Measurements from ENCODE around the gene OLFM1.

OLFM1 gene

GRCh38 chr9:135076876-135077430 lies 10.5 kb upstream of the OLFM1 start:
- no peak for DNase-seq

- DNase-seq = no peak
These were observed 9.8 kb upstream of the OLFM1 start for GRCh38 chr9:135077497-135078200.

GRCh38 chr9:135078361-135078821 lies 9.1 kb upstream of the OLFM1 start:
- DNase-seq = no peak

GRCh38 chr9:135079018-135079417 lies 8.4 kb upstream of the OLFM1 start:
- no peak for DNase-seq

- no peak for DNase-seq
These were observed 7.8 kb upstream of the OLFM1 start for GRCh38 chr9:135079676-135080075.

GRCh38 chr9:135080286-135081263 lies 6.9 kb upstream of the OLFM1 start:
- DNase-seq = no peak

DNA sequence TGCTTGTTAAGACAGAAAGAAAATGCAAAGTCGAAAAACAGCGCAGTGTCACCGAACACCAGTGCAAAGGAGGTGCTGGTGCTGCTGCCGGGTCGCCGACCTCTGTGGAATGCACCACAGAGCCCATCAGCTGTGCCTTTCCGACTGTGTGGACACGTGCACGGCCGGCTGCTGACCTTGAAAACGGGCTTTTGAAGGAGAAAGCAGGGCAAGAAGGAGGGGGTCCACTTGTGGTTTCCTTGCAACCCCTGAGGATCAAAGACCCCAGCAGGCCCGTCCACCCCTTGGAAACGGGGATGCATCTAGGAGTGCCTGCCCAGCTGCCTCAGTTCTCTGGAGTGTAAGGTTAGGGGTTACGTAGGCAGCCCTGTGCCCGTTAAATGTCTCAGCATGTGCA lies 6.2 kb upstream of the OLFM1 start:
- DNase-seq = no peak

GRCh38 chr9:135081731-135082130 lies 5.7 kb upstream of the OLFM1 start:
- no peak for DNase-seq

DNA sequence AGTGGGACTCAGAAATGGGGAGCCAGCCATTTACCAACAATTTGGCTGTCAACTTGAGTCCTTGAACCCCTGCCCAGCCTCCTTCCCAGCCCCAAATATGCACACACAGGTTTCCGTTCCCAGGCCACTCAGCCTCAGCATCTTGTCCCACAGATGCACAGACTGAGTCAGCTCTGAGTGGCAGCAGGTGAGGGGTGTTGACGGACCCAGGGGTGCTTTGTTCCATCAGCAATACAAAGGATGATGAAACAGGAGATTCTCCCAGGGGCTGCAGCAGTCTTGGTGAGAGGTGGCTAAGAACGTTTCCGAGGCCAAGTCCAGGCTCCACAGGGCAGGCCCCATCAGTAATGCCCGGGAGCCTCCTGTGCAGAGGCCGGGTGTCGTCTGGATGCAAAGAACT lies 4.9 kb upstream of the OLFM1 start:
- no peak for DNase-seq

- no peak for DNase-seq
These were observed 4.1 kb upstream of the OLFM1 start for GRCh38 chr9:135083241-135083810.

DNA sequence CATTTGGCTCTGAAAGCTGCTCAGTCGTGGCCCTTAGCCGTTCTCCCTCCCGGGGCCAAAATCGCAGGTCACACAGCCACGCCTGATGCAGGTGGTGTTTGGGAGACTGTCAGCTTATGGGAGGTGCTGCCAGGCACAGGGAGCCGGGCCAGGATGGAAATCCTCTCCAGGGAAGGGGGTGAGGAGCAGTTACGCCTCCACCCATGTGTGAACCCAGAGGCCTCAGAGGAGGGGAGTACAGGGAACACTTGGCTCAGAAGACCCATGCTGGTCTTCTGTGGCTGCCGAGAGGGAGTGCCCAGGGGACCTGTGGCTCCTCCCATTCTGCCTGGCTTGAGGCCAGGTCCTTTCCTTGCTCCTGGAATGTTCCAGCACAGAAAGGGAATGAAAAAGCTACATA lies 3.6 kb upstream of the OLFM1 start:
- DNase-seq = no peak

- no peak for DNase-seq
These were observed 3.2 kb upstream of the OLFM1 start for GRCh38 chr9:135084262-135084661.

- DNase-seq = no peak
These were observed 2.3 kb upstream of the OLFM1 start for GRCh38 chr9:135084881-135085760.

DNA sequence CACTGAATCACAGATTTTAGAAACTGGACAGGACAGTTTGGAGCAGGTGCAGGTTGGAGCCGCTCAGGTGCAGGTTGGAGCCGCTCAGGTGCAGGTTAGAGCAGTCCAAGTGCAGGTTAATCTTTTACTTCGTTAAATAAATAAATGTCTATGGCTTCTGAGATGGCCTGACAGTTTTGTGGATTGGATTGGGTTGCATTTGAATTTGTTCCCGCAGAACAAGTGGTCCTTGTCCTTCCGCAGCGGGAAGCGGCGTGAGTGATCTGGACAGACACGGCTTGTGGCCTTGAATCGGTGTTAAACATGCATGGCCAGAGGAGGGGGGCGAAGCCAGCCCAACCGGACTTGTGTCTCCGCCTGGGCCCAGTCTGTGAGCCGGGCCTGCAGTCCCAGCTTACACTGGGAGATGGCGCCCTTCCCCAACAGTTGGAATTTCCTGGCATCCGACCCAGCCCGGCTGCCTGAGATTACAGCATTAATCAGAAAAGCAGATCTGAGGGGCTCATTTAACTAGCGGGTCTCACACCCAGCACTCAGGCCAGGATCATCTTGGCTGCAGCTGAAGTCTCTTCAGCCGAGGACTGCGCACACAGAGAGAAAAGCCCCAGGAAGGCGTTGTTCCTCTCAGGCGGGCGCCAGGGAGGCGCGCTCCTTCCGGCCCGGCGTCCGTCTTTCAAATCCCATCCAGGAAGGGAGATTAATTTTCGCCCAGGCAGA lies 1.5 kb upstream of the OLFM1 start:
- DNase-seq = no peak

- no peak for DNase-seq
These were observed 625 bp upstream of the OLFM1 start for GRCh38 chr9:135086597-135087488.

DNA sequence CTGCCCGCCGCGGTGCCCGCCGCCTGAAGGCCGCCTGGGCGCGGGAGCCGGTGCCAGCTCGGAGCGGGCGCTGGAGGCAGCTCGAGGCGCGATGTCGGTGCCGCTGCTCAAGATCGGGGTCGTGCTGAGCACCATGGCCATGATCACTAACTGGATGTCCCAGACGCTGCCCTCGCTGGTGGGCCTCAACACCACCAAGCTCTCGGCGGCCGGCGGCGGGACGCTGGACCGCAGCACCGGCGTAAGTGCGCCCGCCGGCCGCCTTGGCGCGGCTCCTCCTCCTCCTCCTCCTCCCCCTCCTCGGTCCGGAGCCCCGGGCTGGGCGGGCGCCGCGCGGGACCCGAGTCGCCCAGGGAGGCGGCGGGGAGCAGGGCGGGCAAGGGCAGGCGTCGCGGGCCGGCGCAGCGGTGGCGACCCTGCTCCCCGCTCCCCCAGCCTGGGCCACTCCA lies 455 bp downstream of the OLFM1 start:
- DNase-seq = no peak

DNA sequence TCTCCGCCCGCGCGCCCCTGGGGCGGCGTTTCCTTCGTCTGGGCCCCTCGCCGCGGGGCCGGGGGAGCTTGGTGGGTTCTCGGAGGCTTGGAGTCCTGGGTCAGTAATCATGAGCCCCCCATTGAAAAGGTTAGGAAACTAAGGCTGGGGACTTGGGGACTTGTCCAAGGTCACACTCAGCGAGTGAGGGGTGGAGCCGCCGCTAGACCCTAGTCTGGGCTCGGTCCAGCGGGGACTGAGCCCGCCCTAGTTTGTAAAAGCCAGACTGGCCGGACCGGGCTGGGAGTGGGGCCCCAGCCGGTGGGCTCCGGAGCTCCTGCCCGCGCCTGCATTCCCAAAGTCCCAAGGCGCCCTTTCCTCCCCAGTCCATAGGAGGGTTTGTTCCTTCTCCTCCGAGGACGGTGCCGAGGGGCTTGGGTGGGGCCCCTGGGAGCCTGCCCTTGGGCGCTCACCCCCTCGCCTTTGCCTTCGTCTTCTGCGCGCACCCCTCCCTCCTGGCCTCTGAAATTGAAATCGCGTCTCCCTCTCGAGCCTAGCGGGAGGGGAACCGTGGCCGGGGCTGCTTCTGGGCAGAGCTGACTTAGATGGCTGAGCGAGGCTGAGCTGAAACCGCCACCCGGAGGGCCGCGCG lies 995 bp downstream of the OLFM1 start:
- no peak for DNase-seq

DNA sequence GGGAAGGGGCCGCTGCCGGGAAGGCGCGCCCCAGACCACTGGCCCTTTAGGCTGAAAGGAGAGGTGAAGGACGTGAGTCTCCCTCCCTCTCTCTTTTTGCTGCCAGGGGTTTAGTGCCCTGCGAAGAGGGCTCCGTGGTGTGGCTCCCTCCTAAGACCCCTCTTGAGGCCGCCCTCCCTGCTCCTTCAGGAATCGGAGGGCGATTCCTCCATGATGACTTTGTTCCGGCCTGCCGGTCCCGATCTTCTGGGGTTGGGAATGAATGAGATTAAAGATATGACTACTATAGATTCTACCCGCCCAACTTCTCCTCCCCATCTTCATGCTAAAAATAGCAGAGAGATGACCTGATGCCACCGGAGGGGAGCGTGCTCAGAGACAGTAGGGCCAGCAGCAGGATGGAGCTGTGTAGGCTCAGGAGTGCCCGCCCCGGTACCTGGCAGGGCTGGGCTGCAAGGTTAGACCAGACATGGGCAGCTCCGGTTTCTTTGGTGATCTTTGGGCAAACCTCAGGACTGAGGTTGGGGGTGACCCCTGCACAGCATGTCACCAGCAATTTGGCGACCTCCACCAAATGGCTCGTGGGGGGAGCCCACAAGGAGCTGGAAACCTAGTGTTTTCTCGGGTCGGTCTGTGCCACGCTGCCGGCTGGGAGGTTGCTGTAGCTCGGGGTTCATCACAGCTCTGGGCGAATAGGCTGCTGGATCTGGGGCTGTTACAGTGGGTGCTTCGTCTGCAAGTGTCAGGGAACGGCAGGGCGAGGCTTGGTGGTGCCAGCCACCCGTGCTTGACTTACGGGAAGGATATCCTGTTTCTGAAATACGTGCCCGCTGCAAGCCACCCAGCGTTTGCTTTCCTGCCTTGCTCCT lies 1.7 kb downstream of the OLFM1 start:
- no peak for DNase-seq

DNA sequence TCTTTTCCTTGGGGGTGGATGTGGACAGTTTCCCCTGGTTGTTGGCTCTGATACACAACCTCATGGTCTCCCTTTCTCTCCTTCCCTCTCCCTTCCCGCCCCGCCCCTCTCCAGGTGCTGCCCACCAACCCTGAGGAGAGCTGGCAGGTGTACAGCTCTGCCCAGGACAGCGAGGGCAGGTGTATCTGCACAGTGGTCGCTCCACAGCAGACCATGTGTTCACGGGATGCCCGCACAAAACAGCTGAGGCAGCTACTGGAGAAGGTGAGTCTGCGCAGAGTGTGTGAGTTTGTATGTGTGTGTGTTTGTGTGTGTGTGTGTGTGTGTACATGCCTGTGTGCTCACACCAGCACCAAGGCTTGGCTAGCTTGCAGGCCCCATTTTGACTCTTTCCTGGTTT lies 2.6 kb downstream of the OLFM1 start:
- no peak for DNase-seq
